HepG2 (cell line): ENCODE data around the gene ERC1.

Source experiments
- ASH2L ChIP-seq: fragments of 300-600, 200-600 bp; sonication (generic); IDR thresholded peaks from 2 replicates; pipeline ENCODE4 v1.7.0; 2017; ENCODE audit warnings: low read depth, mild to moderate bottlenecking, moderate library complexity, mixed read lengths, low read length; ENCODE audit not compliant: insufficient read length
- BRCA1 ChIP-seq: sonication (generic); formaldehyde crosslinking; IDR thresholded peaks from 2 replicates; pipeline ENCODE4 v1.4.0; 2020; ENCODE audit warnings: missing genetic modification reagents
- CEBPB ChIP-seq: IDR thresholded peaks from 2 replicates; pipeline ENCODE4 v1.6.1; 2011; ENCODE audit warnings: low read depth, low read length, improper control_type of control experiment, borderline replicate concordance
- CTCF ChIP-seq: sonication (generic); formaldehyde crosslinking; IDR thresholded peaks from 2 replicates; pipeline ENCODE4 v1.5.0; 2020; ENCODE audit warnings: mild to moderate bottlenecking, missing genetic modification reagents, moderate library complexity
- RBM22 ChIP-seq: fragments of 200-400 bp; formaldehyde crosslinking; optimal IDR thresholded peaks from 2 replicates; pipeline ENCODE3; 2017; ENCODE audit warnings: mild to moderate bottlenecking, low read length, moderate library complexity
- ZBTB42 ChIP-seq: sonication (generic); formaldehyde crosslinking; IDR thresholded peaks from 2 replicates; pipeline ENCODE4 v1.5.0; 2020; ENCODE audit warnings: mild to moderate bottlenecking, missing genetic modification reagents
- ZFP41 ChIP-seq: sonication (generic); formaldehyde crosslinking; IDR thresholded peaks from 2 replicates; pipeline ENCODE4 v1.4.0; 2020; ENCODE audit warnings: mild to moderate bottlenecking, missing genetic modification reagents, borderline replicate concordance
- TF ChIP-seq, protein P1 (sequence below): sonication (generic); formaldehyde crosslinking; IDR thresholded peaks from 2 replicates; pipeline ENCODE4 v1.8.1; 2023; ENCODE audit warnings: mild to moderate bottlenecking, inconsistent platforms, moderate library complexity, missing genetic modification reagents, borderline replicate concordance

DNA sequence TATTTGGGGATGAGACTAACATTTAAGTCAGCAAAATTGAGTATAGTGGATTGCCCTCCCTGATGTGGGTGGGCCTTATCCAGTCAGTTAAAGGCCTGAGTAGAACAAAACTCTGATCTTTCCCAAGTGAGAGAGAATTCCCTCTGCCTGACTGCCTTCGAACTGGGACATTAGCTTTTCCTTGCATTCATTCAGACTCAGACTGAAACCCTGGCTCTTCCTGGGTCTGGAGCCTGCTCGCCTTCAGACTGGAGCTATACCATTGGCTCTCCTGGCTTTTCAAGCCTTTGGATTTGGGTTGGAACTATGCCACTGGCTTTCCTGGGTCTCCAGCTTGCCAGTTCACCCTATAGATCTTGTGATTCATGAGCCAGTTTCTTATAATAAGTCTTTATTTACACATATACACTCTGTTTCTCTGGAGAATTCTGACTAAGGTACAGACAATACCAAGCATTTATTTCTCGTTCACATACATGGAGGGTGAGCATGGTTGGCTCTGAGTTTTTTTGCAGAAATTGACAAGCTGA, 296.5 kb downstream of the ERC1 start:
- TF ChIP-seq ASH2L: no peak
- no peak for TF ChIP-seq CTCF
- no peak for TF ChIP-seq RBM22
- no peak for TF ChIP-seq CEBPB
- TF ChIP-seq, protein P1, sequence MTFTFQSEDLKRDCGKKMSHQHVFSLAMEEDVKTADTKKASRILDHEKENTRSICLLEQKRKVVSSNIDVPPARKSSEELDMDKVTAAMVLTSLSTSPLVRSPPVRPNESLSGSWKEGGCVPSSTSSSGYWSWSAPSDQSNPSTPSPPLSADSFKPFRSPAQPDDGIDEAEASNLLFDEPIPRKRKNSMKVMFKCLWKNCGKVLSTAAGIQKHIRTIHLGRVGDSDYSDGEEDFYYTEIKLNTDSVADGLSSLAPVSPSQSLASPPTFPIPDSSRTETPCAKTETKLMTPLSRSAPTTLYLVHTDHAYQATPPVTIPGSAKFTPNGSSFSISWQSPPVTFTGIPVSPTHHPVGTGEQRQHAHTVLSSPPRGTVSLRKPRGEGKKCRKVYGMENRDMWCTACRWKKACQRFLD (CRISPR knock-in tag): no peak
- TF ChIP-seq BRCA1 (CRISPR knock-in tag): no peak
- TF ChIP-seq ZBTB42 (CRISPR knock-in tag): no peak
- TF ChIP-seq ZFP41 (CRISPR knock-in tag): no peak
